ENCODE results near the gene MYO16.

- TF ChIP-seq CTCF (conservative IDR thresholded peaks at IDR 0.05; ENCODE audit: low read depth, low read length): no peak
- TF ChIP-seq EZH2 (IDR thresholded peaks at IDR 0.05; ENCODE audit: borderline replicate concordance, low read depth, low read length, poor library complexity, severe bottlenecking): no peak
These were observed 105.3 kb downstream of the MYO16 start for GRCh38 chr13:108734676-108735075.
